A549 (cell line): Measurements from ENCODE around the gene KCNH2. TPM values are rescaled to one million over a fixed set of nuclear protein-coding genes. Genes with fewer than 3 reads are reported as not detected.

ENCODE experiments used
- ATAC-seq, 2 experiments: fragments of 200-7000 bp in 1 of 2; fragments of >200 bp in 1 of 2; cut with Nextera tagmentation in 1 of 2; cut with Tn5 transposase in 1 of 2; 3 replicates each; pipeline versions ENCODE4 v1.8.0 to v1.9.1; 2018 to 2020; ENCODE audit warnings: mild to moderate bottlenecking in 1 of 2, moderate library complexity in 1 of 2
- CTCF ChIA-PET: fragments of 300-600 bp; sonication (Branson Sonifier 250); formaldehyde crosslinking; extraction: SDS; loops from one replicate; lab custom pipeline; 2021; ENCODE audit warnings: antibody characterized with exemption, inconsistent platforms; lab: Yijun Ruan, JAX
- POLR2A ChIA-PET: fragments of 350-600 bp; formaldehyde crosslinking; extraction: SDS; loops from one replicate; lab custom pipeline; 2021; ENCODE audit warnings: antibody characterized with exemption, inconsistent platforms; lab: Yijun Ruan, JAX
- DNase-seq, 2 experiments: peaks; one replicate each; pipeline versions ENCODE4 v3.0.0 to v3.0.0-alpha.2; 2011 to 2016; ENCODE audit warnings: low read depth in 1 of 2, low spot score in 1 of 2
- FAIRE-seq: peaks from 2 replicates; lab custom pipeline; 2011; peaks lifted over from hg19 to GRCh38; lab: Jason Lieb, UNC
- H3K27ac ChIP-seq, 2 experiments: fragments of >200 bp; sonication (Bioruptor Twin); formaldehyde crosslinking; 3 replicates each; pipeline ENCODE4 v1.5.1; 2016 to 2017
- H3K4me1 ChIP-seq: fragments of >200 bp; sonication (Bioruptor Twin); formaldehyde crosslinking; 3 replicates; pipeline ENCODE4 v1.6.1; 2016
- H3K4me2 ChIP-seq: fragments of >200 bp; sonication (Bioruptor Twin); formaldehyde crosslinking; 3 replicates; pipeline ENCODE4 v1.6.1; 2016
- H3K4me3 ChIP-seq: fragments of >200 bp; sonication (Bioruptor Twin); formaldehyde crosslinking; 3 replicates; pipeline ENCODE4 v1.5.1; 2016
- H3K9me3 ChIP-seq: fragments of >200 bp; sonication (Bioruptor Twin); formaldehyde crosslinking; 3 replicates; pipeline ENCODE4 v1.6.1; 2016
- ATOH8 ChIP-seq: fragments of 250-450 bp; sonication (Bioruptor Pico); IDR thresholded peaks from 2 replicates; pipeline ENCODE4 v1.5.0; 2020; ENCODE audit warnings: low read depth, mild to moderate bottlenecking, moderate library complexity
- BHLHE40 ChIP-seq: IDR thresholded peaks from 2 replicates; pipeline ENCODE4 v1.6.1; 2012; ENCODE audit warnings: low read depth, low read length, inconsistent platforms
- CBX2 ChIP-seq: fragments of 200-600 bp; sonication (generic); IDR thresholded peaks from 2 replicates; pipeline ENCODE4 v1.6.1; 2016; ENCODE audit warnings: low read depth, mild to moderate bottlenecking, borderline replicate concordance
- HEYL ChIP-seq: fragments of 250-450 bp; sonication (Bioruptor Pico); IDR thresholded peaks from 2 replicates; pipeline ENCODE4 v1.8.0; 2021; ENCODE audit warnings: mild to moderate bottlenecking, moderate library complexity
- HMGXB4 ChIP-seq: fragments of 250-450 bp; sonication (Bioruptor Pico); IDR thresholded peaks from 2 replicates; pipeline ENCODE4 v1.5.0; 2021; ENCODE audit warnings: mild to moderate bottlenecking, moderate library complexity, borderline replicate concordance
- JUNB ChIP-seq: fragments of >200 bp; sonication (Bioruptor Twin); formaldehyde crosslinking; IDR thresholded peaks from 2 replicates; pipeline ENCODE4 v1.6.1; 2016
- MAZ ChIP-seq: fragments of 150-350 bp; IDR thresholded peaks from 2 replicates; pipeline ENCODE4 v1.6.1; 2014; ENCODE audit warnings: antibody characterized with exemption, low read depth, low read length, borderline replicate concordance
- MYC ChIP-seq: IDR thresholded peaks from 2 replicates; pipeline ENCODE4 v1.6.1; 2012; ENCODE audit warnings: mild to moderate bottlenecking, inconsistent platforms, low read length, improper control_type of control experiment, borderline replicate concordance
- NFE2L2 ChIP-seq: fragments of 150-350 bp; conservative IDR thresholded peaks from 2 replicates; pipeline ENCODE4 v1.6.1; 2014; ENCODE audit warnings: low read length
- PBX3 ChIP-seq: IDR thresholded peaks from 2 replicates; pipeline ENCODE4 v1.6.1; 2012
- PHF8 ChIP-seq: fragments of 200-600 bp; sonication (generic); IDR thresholded peaks from 2 replicates; pipeline ENCODE4 v1.6.1; 2016; ENCODE audit warnings: low read depth, mild to moderate bottlenecking, antibody characterized with exemption, moderate library complexity, borderline replicate concordance
- POLR2AphosphoS2 ChIP-seq: conservative IDR thresholded peaks from 2 replicates; pipeline ENCODE4 v1.6.1; 2012; ENCODE audit warnings: low read length, improper control_type of control experiment, inconsistent platforms
- RAD21 ChIP-seq, 2 experiments: fragments of >200 bp in 1 of 2; sonication (Bioruptor Twin) in 1 of 2; formaldehyde crosslinking in 1 of 2; IDR thresholded peaks in 1 of 2; conservative IDR thresholded peaks in 1 of 2; 2 replicates in 1 of 2; 3 replicates in 1 of 2; pipeline ENCODE4 v1.6.1; 2012 to 2018; ENCODE audit warnings: inconsistent platforms in 1 of 2
- RARB ChIP-seq: fragments of 250-450 bp; sonication (Bioruptor Pico); IDR thresholded peaks from 2 replicates; pipeline ENCODE4 v1.8.0; 2021; ENCODE audit warnings: mild to moderate bottlenecking, moderate library complexity
- RCOR1 ChIP-seq: fragments of 150-350 bp; IDR thresholded peaks from 2 replicates; pipeline ENCODE4 v1.6.1; 2014; ENCODE audit warnings: antibody characterized with exemption, low read length, low read depth
- RFX5 ChIP-seq: fragments of 450-650 bp; IDR thresholded peaks from 2 replicates; pipeline ENCODE4 v1.7.1; 2014; ENCODE audit warnings: antibody characterized with exemption, mild to moderate bottlenecking, moderate library complexity
- RNF2 ChIP-seq: fragments of 200-600 bp; sonication (generic); IDR thresholded peaks from 2 replicates; pipeline ENCODE4 v1.6.1; 2016; ENCODE audit warnings: low read depth, mild to moderate bottlenecking, antibody characterized with exemption, moderate library complexity, borderline replicate concordance
- SREBF2 ChIP-seq: fragments of 450-650 bp; IDR thresholded peaks from 2 replicates; pipeline ENCODE4 v1.6.1; 2014; ENCODE audit warnings: mild to moderate bottlenecking, moderate library complexity
- TP53 ChIP-seq: fragments of 250-450 bp; sonication (Bioruptor Pico); IDR thresholded peaks from 2 replicates; pipeline ENCODE4 v1.5.0; 2021; ENCODE audit warnings: mild to moderate bottlenecking, moderate library complexity
- USF2 ChIP-seq: fragments of 450-650 bp; IDR thresholded peaks from 2 replicates; pipeline ENCODE4 v1.6.1; 2014; ENCODE audit warnings: antibody characterized with exemption
- ZC3H11A ChIP-seq: fragments of 450-650 bp; IDR thresholded peaks from 2 replicates; pipeline ENCODE4 v1.6.1; 2014; ENCODE audit warnings: antibody characterized with exemption, mild to moderate bottlenecking
- ZNF302 ChIP-seq: fragments of 250-450 bp; sonication (Bioruptor Pico); IDR thresholded peaks from 2 replicates; pipeline ENCODE4 v1.9.0; 2021; ENCODE audit warnings: inconsistent platforms, mild to moderate bottlenecking, moderate library complexity
- WGBS: methylation state at CpG from one replicate; pipeline ENCODE4 v1.1.6; 2017; ENCODE audit errors: missing lambda C conversion rate; 5-methylcytosine and 5-hydroxymethylcytosine counted together
- polyA plus RNA-seq, 4 experiments: library from polyadenylated mRNA; depleted of rRNA in 3 of 4; stranded (reverse); fragments of >200 nt; fragmentation: RNase III in 1 of 4; extraction: RNeasy Plus Mini Kit Qiagen cat#74134 plus additional on column Dnase treatment in 1 of 4; gene quantifications; 2 replicates in 3 of 4; 3 replicates in 1 of 4; pipeline ENCODE4 v1.2.3, GENCODE V29; 2011 to 2017
- TF ChIP-seq, protein P1 (sequence below): IDR thresholded peaks from 2 replicates; pipeline ENCODE4 v1.6.1; 2012; ENCODE audit warnings: low read depth, borderline replicate concordance
- TF ChIP-seq, protein P2 (sequence below): fragments of >200 bp; sonication (Bioruptor Twin); formaldehyde crosslinking; IDR thresholded peaks from 2 replicates; pipeline ENCODE4 v1.6.1; 2016

The KCNH2 gene
- polyA plus RNA-seq, 2 of the 4 experiments (the other 2 are of a cell fraction), result 0.26 to 0.41 TPM

GRCh38 chr7:150918378-150918777 is 59.7 kb downstream of the KCNH2 start:
- ATAC-seq (no peak), DNase-seq (no peak), FAIRE-seq (no peak)
- Histone ChIP-seq H3K4me3 (no peak overlapping the region), H3K9me3 (no peaks in the 10 kb centered on the region), H3K4me2 (no peak overlapping the region), H3K27ac (no peak overlapping the region), H3K4me1 (no peaks in the 10 kb centered on the region)
- POLR2A ChIA-PET, result no interaction called here
- 29% methylated on average over 6 of the region's 6 CpGs for WGBS
- CTCF ChIA-PET, result interaction anchor here (3.4 kb wide), 1 partner anchor 20 kb away, joined by 15 read pairs; no protein-coding TSS in a partner anchor
- TF ChIP-seq ZNF302 (CRISPR knock-in tag), result no peak
- no peak for TF ChIP-seq RCOR1
- no peak for TF ChIP-seq POLR2AphosphoS2
- TF ChIP-seq PBX3, result no peak
- TF ChIP-seq USF2, result no peak
- TF ChIP-seq CBX2, result no peak
- TF ChIP-seq PHF8, result no peak

DNA sequence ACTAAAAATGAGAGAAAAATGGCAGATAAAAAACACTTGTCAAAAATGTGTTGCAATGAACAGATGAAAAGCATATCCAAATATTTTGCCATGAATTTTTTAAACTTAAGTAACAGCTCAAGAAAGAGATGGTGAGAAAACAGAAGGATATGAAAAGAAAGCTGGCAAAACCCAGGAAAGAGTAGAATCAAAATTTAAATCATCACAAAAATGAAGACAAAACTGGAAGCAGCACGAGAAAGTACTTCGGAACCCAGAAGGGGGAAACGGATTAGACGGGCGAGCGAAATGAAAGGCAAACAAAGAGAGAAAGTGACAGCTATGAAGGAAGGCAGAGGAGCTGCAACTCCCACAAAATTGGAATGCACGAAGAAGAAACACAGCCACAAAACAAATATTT is 60.2 kb downstream of the KCNH2 start:
- Histone ChIP-seq H3K4me1 (no peaks in the 10 kb centered on the region), H3K4me3 (no peak overlapping the region), H3K4me2 (no peak overlapping the region), H3K9me3 (no peaks in the 10 kb centered on the region)
- 53% methylated on average over 7 of the region's 7 CpGs for WGBS
- CTCF ChIA-PET, result interaction anchor here (3.4 kb wide), 1 partner anchor 20 kb away, joined by 15 read pairs; no protein-coding TSS in a partner anchor
- TF ChIP-seq RAD21 (conservative IDR thresholded peaks at IDR 0.05 in 1 of 2, IDR thresholded peaks at IDR 0.05 in 1 of 2) (no peak), CBX2 (no peak), HEYL (no peak)
- TF ChIP-seq, protein P1, sequence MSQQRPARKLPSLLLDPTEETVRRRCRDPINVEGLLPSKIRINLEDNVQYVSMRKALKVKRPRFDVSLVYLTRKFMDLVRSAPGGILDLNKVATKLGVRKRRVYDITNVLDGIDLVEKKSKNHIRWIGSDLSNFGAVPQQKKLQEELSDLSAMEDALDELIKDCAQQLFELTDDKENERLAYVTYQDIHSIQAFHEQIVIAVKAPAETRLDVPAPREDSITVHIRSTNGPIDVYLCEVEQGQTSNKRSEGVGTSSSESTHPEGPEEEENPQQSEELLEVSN, result no peak
- TF ChIP-seq, protein P2, sequence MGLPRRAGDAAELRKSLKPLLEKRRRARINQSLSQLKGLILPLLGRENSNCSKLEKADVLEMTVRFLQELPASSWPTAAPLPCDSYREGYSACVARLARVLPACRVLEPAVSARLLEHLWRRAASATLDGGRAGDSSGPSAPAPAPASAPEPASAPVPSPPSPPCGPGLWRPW, result no peak
- TF ChIP-seq, all 56 proteins: peak for 0
- POLR2A ChIA-PET, result no interaction called here
- no peak for ATAC-seq
- FAIRE-seq, result no peak
- H3K27ac ChIP-seq, result no peak overlapping the region
- DNase-seq, result no peak

GRCh38 chr7:150916670-150917069 is 61.5 kb downstream of the KCNH2 start:
- FAIRE-seq (no peak), DNase-seq (no peak), ATAC-seq (no peak)
- ChIA-PET CTCF (interaction anchor here (6.8 kb wide), 1 partner anchor 18 kb away, joined by 54 read pairs; no protein-coding TSS in a partner anchor), POLR2A (no interaction called here)
- Histone ChIP-seq H3K27ac (no peak overlapping the region), H3K4me3 (no peak overlapping the region), H3K4me2 (no peak overlapping the region), H3K9me3 (no peaks in the 10 kb centered on the region), H3K4me1 (no peaks in the 10 kb centered on the region)
- TF ChIP-seq RARB (CRISPR knock-in tag), result no peak
- TF ChIP-seq, all 56 proteins: peak for 0
- WGBS, result 19% methylated on average over 9 of the region's 10 CpGs

- Histone ChIP-seq H3K4me3 (no peak overlapping the region), H3K4me2 (no peak overlapping the region), H3K9me3 (no peaks in the 10 kb centered on the region), H3K27ac (no peak overlapping the region), H3K4me1 (no peaks in the 10 kb centered on the region)
- ATAC-seq (no peak), DNase-seq (no peak), FAIRE-seq (no peak)
- CTCF ChIA-PET, result interaction anchor here (6.8 kb wide), 1 partner anchor 16 kb away, joined by 54 read pairs; no protein-coding TSS in a partner anchor
- 13% methylated on average over 6 of the region's 6 CpGs for WGBS
- POLR2A ChIA-PET, result no interaction called here
- TF ChIP-seq HMGXB4 (CRISPR knock-in tag) (no peak), ZC3H11A (no peak), MAZ (no peak), SREBF2 (no peak), NFE2L2 (no peak), BHLHE40 (no peak), RNF2 (no peak), RFX5 (no peak), MYC (no peak), JUNB (no peak), TP53 (CRISPR knock-in tag) (no peak), ATOH8 (CRISPR knock-in tag) (no peak), PHF8 (no peak)
Measured at GRCh38 chr7:150914966-150915365, 63.2 kb downstream of the KCNH2 start.
